ENCODE measurements around the gene CFAP69.

Gene CFAP69

GRCh38 chr7:90266808-90267207 is 21.8 kb downstream of the CFAP69 start:
- in situ Hi-C loops (cut with HindIII; ENCODE audit: low pct_unique_long_range_greater_than_20kb, low sequenced_read_pairs), result no loop called here
- DNase-seq (ENCODE audit: low read depth in 1 of 2, low spot score in 1 of 2), result no peak
- TF ChIP-seq JUND (IDR thresholded peaks at IDR 0.05; ENCODE audit: low read depth), result no peak

GRCh38 chr7:90267263-90267858 is 22.4 kb downstream of the CFAP69 start:
- no peak for TF ChIP-seq JUND (IDR thresholded peaks at IDR 0.05; ENCODE audit: low read depth)
- no peak for DNase-seq (ENCODE audit: low read depth in 1 of 2, low spot score in 1 of 2)
- in situ Hi-C loops (cut with HindIII; ENCODE audit: low pct_unique_long_range_greater_than_20kb, low sequenced_read_pairs), result no loop called here

GRCh38 chr7:90269163-90269562 is 24.2 kb downstream of the CFAP69 start:
- DNase-seq (ENCODE audit: low read depth in 1 of 2, low spot score in 1 of 2), result no peak
- TF ChIP-seq JUND (IDR thresholded peaks at IDR 0.05; ENCODE audit: low read depth), result no peak
- in situ Hi-C loops (cut with HindIII; ENCODE audit: low pct_unique_long_range_greater_than_20kb, low sequenced_read_pairs), result no loop called here

- in situ Hi-C loops (cut with HindIII; ENCODE audit: low pct_unique_long_range_greater_than_20kb, low sequenced_read_pairs), result no loop called here
- DNase-seq (ENCODE audit: low read depth in 1 of 2, low spot score in 1 of 2), result no peak
- TF ChIP-seq JUND (IDR thresholded peaks at IDR 0.05; ENCODE audit: low read depth), result no peak
Observed at GRCh38 chr7:90270431-90271178, 25.6 kb downstream of the CFAP69 start.

- in situ Hi-C loops (cut with HindIII; ENCODE audit: low pct_unique_long_range_greater_than_20kb, low sequenced_read_pairs), result no loop called here
- no peak for DNase-seq (ENCODE audit: low read depth in 1 of 2, low spot score in 1 of 2)
- TF ChIP-seq JUND (IDR thresholded peaks at IDR 0.05; ENCODE audit: low read depth), result no peak
Observed at GRCh38 chr7:90271753-90272152, 26.8 kb downstream of the CFAP69 start.

GRCh38 chr7:90272242-90272641 is 27.3 kb downstream of the CFAP69 start:
- in situ Hi-C loops (cut with HindIII; ENCODE audit: low pct_unique_long_range_greater_than_20kb, low sequenced_read_pairs), result no loop called here
- no peak for DNase-seq (ENCODE audit: low read depth in 1 of 2, low spot score in 1 of 2)
- no peak for TF ChIP-seq JUND (IDR thresholded peaks at IDR 0.05; ENCODE audit: low read depth)

- DNase-seq (ENCODE audit: low read depth in 1 of 2, low spot score in 1 of 2), result no peak
- in situ Hi-C loops (cut with HindIII; ENCODE audit: low pct_unique_long_range_greater_than_20kb, low sequenced_read_pairs), result no loop called here
- no peak for TF ChIP-seq JUND (IDR thresholded peaks at IDR 0.05; ENCODE audit: low read depth)
Observed at GRCh38 chr7:90274161-90274560, 29.2 kb downstream of the CFAP69 start.

GRCh38 chr7:90276033-90276728 is 31.2 kb downstream of the CFAP69 start:
- DNase-seq (ENCODE audit: low read depth in 1 of 2, low spot score in 1 of 2), result no peak
- no peak for TF ChIP-seq JUND (IDR thresholded peaks at IDR 0.05; ENCODE audit: low read depth)
- in situ Hi-C loops (cut with HindIII; ENCODE audit: low pct_unique_long_range_greater_than_20kb, low sequenced_read_pairs), result no loop called here

GRCh38 chr7:90288154-90288553 is 43.2 kb downstream of the CFAP69 start:
- peak in 1 of 2 experiments; percentile 10 for DNase-seq (ENCODE audit: low read depth in 1 of 2, low spot score in 1 of 2)
- TF ChIP-seq JUND (IDR thresholded peaks at IDR 0.05; ENCODE audit: low read depth), result no peak
- in situ Hi-C loops (cut with HindIII; ENCODE audit: low pct_unique_long_range_greater_than_20kb, low sequenced_read_pairs), result no loop called here

- no peak for TF ChIP-seq JUND (IDR thresholded peaks at IDR 0.05; ENCODE audit: low read depth)
- in situ Hi-C loops (cut with HindIII; ENCODE audit: low pct_unique_long_range_greater_than_20kb, low sequenced_read_pairs), result no loop called here
- no peak for DNase-seq (ENCODE audit: low read depth in 1 of 2, low spot score in 1 of 2)
Observed at GRCh38 chr7:90290244-90291113, 45.5 kb downstream of the CFAP69 start.

- in situ Hi-C loops (cut with HindIII; ENCODE audit: low pct_unique_long_range_greater_than_20kb, low sequenced_read_pairs), result no loop called here
- no peak for TF ChIP-seq JUND (IDR thresholded peaks at IDR 0.05; ENCODE audit: low read depth)
- peak in 1 of 2 experiments; percentile 63 for DNase-seq (ENCODE audit: low read depth in 1 of 2, low spot score in 1 of 2)
Observed at GRCh38 chr7:90298145-90299038, 53.4 kb downstream of the CFAP69 start.
